ENCODE data around the gene ZNRF3.

The ZNRF3 gene

GRCh38 chr22:29043906-29044575 is 160.7 kb downstream of the ZNRF3 start:
- Mint-ChIP-seq H3K9me3 (no peaks in the 10 kb centered on the region), H3K27me3 (peaks cover 8% of the 10 kb centered on the region), H3K4me3 (no peak overlapping the region), H3K36me3 (no peaks in the 10 kb centered on the region), H3K27ac (no peak overlapping the region), H3K4me1 (no peaks in the 10 kb centered on the region)
- no peak for ATAC-seq

DNA sequence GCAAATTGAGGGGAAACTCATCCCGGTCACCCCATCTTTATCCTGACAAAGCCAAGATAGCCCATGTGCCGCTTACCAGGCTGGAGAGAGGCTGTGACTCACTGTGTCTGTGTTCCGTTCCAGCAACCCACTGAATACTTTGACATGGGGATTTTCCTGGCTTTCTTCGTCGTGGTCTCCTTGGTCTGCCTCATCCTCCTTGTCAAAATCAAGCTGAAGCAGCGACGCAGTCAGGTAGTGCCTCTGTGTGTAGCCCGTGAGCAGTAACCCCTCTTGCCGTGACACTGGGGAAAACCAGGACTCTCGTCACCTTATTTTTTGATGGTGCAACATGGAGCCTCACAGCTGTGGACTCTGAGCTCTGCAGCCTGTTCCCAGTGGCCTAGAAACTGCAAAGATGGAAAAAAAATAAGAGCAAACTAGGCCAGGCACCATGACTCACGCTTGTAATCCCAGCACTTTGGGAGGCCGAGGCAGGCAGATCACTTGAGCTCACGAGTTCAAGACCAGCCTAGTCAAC is 161.3 kb downstream of the ZNRF3 start:
- H3K4me3 Mint-ChIP-seq: no peak overlapping the region
- no peaks in the 10 kb centered on the region for H3K9me3 Mint-ChIP-seq
- no peaks in the 10 kb centered on the region for H3K4me1 Mint-ChIP-seq
- ATAC-seq: no peak
- no peak overlapping the region for H3K27ac Mint-ChIP-seq
- H3K36me3 Mint-ChIP-seq: peaks cover 4% of the 10 kb centered on the region
- peaks cover 8% of the 10 kb centered on the region for H3K27me3 Mint-ChIP-seq

DNA sequence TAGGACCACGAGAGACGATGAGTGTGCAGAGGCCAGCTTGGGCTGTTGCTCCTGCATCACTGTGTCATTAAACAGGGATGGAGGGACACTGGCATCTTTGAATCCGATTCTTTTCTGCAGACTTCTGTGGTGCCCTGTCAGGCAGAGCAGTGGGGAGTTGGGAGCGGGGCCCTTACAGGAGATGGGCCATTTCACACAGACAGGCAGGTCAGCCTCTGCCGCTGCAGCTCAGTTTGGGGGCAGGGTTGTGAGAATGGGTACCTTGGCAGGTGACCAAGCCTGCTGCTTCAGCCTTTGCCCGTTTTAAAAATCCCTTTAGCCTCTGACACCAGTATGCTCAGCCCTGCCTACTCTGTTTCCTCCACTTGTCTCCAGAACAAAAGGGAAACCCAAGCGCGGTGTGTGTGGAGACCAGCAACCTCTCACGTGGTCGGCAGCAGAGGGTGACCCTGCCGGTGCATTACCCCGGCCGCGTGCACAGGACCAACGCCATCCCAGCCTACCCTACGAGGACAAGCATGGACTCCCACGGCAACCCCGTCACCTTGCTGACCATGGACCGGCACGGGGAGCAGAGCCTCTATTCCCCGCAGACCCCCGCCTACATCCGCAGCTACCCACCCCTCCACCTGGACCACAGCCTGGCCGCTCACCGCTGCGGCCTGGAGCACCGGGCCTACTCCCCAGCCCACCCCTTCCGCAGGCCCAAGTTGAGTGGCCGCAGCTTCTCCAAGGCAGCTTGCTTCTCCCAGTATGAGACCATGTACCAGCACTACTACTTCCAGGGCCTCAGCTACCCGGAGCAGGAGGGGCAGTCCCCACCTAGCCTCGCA is 165.7 kb downstream of the ZNRF3 start:
- H3K4me3 Mint-ChIP-seq: no peak overlapping the region
- peaks cover 5% of the 10 kb centered on the region for H3K36me3 Mint-ChIP-seq
- H3K27ac Mint-ChIP-seq: no peak overlapping the region
- no peaks in the 10 kb centered on the region for H3K4me1 Mint-ChIP-seq
- H3K9me3 Mint-ChIP-seq: no peaks in the 10 kb centered on the region
- ATAC-seq: no peak
- H3K27me3 Mint-ChIP-seq: no peaks in the 10 kb centered on the region

DNA sequence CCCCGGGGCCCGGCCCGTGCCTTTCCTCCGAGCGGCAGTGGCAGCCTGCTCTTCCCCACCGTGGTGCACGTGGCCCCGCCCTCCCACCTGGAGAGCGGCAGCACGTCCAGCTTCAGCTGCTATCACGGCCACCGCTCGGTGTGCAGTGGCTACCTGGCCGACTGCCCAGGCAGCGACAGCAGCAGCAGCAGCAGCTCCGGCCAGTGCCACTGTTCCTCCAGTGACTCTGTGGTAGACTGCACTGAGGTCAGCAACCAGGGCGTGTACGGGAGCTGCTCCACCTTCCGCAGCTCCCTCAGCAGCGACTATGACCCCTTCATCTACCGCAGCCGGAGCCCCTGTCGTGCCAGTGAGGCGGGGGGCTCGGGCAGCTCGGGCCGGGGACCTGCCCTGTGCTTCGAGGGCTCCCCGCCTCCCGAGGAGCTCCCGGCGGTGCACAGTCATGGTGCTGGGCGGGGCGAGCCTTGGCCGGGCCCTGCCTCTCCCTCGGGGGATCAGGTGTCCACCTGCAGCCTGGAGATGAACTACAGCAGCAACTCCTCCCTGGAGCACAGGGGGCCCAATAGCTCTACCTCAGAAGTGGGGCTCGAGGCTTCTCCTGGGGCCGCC is 166.4 kb downstream of the ZNRF3 start:
- no peaks in the 10 kb centered on the region for H3K4me1 Mint-ChIP-seq
- H3K4me3 Mint-ChIP-seq: no peak overlapping the region
- H3K9me3 Mint-ChIP-seq: no peaks in the 10 kb centered on the region
- no peak overlapping the region for H3K27ac Mint-ChIP-seq
- H3K36me3 Mint-ChIP-seq: peaks cover 5% of the 10 kb centered on the region
- H3K27me3 Mint-ChIP-seq: no peaks in the 10 kb centered on the region
- no peak for ATAC-seq

- no peak for ATAC-seq
Measured at GRCh38 chr22:29050457-29050856, 167.1 kb downstream of the ZNRF3 start.

GRCh38 chr22:29053048-29053702 is 169.8 kb downstream of the ZNRF3 start:
- Mint-ChIP-seq H3K4me1 (no peaks in the 10 kb centered on the region), H3K9me3 (no peaks in the 10 kb centered on the region), H3K27me3 (no peaks in the 10 kb centered on the region), H3K36me3 (peaks cover 5% of the 10 kb centered on the region), H3K4me3 (no peak overlapping the region), H3K27ac (no peak overlapping the region)
- no peak for ATAC-seq

More at GRCh38 chr22:29050457-29050856, 167.1 kb downstream of the ZNRF3 start:
- Mint-ChIP-seq H3K4me1 (no peaks in the 10 kb centered on the region), H3K9me3 (no peaks in the 10 kb centered on the region), H3K36me3 (peaks cover 5% of the 10 kb centered on the region), H3K27me3 (no peaks in the 10 kb centered on the region), H3K27ac (no peak overlapping the region), H3K4me3 (no peak overlapping the region)

DNA sequence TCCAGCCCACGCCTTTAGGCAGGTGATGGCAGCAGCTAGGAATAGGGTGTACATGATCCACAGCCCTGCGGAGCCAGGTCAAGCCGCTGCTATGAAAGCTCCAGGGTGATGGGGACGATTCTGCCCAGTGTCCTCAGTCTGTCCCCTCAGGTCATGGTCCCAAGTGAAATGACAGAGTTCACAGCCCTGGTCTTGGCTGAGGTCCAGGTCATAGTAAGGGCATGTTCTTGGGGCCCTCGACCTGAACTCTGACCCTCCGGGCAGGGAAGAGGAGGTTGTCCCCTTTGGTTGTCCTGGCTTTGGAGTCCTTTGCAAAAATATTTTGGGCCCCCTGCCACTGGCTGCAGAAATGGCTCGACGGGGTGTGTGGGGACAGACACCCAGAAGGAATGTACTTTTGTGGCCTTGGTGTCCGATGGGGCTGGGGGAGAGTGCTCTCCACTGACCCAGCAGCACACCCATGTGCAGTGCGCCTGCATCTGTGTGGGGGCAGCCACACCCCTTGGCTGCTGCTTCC is 170.9 kb downstream of the ZNRF3 start:
- peaks cover 5% of the 10 kb centered on the region for H3K36me3 Mint-ChIP-seq
- H3K9me3 Mint-ChIP-seq: no peaks in the 10 kb centered on the region
- H3K4me1 Mint-ChIP-seq: no peaks in the 10 kb centered on the region
- peak; percentile 10 for ATAC-seq
- H3K27me3 Mint-ChIP-seq: peaks cover under 1% of the 10 kb centered on the region
- no peak overlapping the region for H3K27ac Mint-ChIP-seq
- H3K4me3 Mint-ChIP-seq: no peak overlapping the region

GRCh38 chr22:29055192-29055830 is 171.9 kb downstream of the ZNRF3 start:
- no peak for ATAC-seq
- peaks cover 10% of the 10 kb centered on the region for H3K27me3 Mint-ChIP-seq
- no peaks in the 10 kb centered on the region for H3K4me1 Mint-ChIP-seq
- no peaks in the 10 kb centered on the region for H3K9me3 Mint-ChIP-seq
- no peak overlapping the region for H3K4me3 Mint-ChIP-seq
- no peak overlapping the region for H3K27ac Mint-ChIP-seq
- no peaks in the 10 kb centered on the region for H3K36me3 Mint-ChIP-seq

GRCh38 chr22:29056472-29056871 is 173.1 kb downstream of the ZNRF3 start:
- no peaks in the 10 kb centered on the region for H3K4me1 Mint-ChIP-seq
- H3K9me3 Mint-ChIP-seq: no peaks in the 10 kb centered on the region
- no peak for ATAC-seq
- no peaks in the 10 kb centered on the region for H3K36me3 Mint-ChIP-seq
- no peak overlapping the region for H3K4me3 Mint-ChIP-seq
- H3K27ac Mint-ChIP-seq: no peak overlapping the region
- H3K27me3 Mint-ChIP-seq: peaks cover 22% of the 10 kb centered on the region

GRCh38 chr22:29060251-29060869 is 177.0 kb downstream of the ZNRF3 start:
- Mint-ChIP-seq H3K36me3 (no peaks in the 10 kb centered on the region), H3K9me3 (no peaks in the 10 kb centered on the region), H3K27ac (no peak overlapping the region), H3K4me3 (no peak overlapping the region), H3K4me1 (no peaks in the 10 kb centered on the region), H3K27me3 (peaks cover 56% of the 10 kb centered on the region)
- ATAC-seq: no peak

GRCh38 chr22:29060931-29061330 is 177.6 kb downstream of the ZNRF3 start:
- H3K36me3 Mint-ChIP-seq: no peaks in the 10 kb centered on the region

DNA sequence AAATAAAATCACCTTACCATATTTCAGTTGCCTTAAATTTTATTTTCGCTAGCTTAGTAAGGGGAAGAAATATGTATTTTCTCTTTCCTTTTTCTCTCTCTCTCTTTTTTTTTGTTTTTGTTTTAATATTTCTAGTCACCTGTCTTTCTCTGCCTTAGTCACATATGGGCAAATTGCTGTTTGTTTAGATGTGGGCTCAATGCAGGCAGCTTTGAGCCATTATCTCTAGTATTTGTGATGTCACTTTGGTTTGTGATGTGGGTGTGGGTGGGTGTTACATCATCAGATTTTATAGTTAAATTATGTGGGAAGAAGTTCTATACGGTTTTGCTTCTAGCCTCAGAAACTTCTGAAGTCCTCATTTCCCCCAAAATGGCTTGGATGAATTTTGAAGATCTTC is 178.4 kb downstream of the ZNRF3 start, which contains the start of gene C22orf31:
TSS of gene C22orf31 (minus strand) at position 59 of the 400 bp plus-strand sequence. CDS start at position 20, 39 bp downstream.
- peaks cover 70% of the 10 kb centered on the region for H3K27me3 Mint-ChIP-seq
- H3K4me1 Mint-ChIP-seq: peaks cover 7% of the 10 kb centered on the region
- H3K9me3 Mint-ChIP-seq: no peaks in the 10 kb centered on the region
- no peak for ATAC-seq
- no peak within 1 kb of the TSS for H3K4me3 Mint-ChIP-seq
- no peaks in the 10 kb centered on the region for H3K36me3 Mint-ChIP-seq
- H3K27ac Mint-ChIP-seq: no peak within 1 kb of the TSS

More at GRCh38 chr22:29060931-29061330, 177.6 kb downstream of the ZNRF3 start:
- H3K27me3 Mint-ChIP-seq: peaks cover 61% of the 10 kb centered on the region
- no peak for ATAC-seq
- H3K4me1 Mint-ChIP-seq: peaks cover 4% of the 10 kb centered on the region
- H3K4me3 Mint-ChIP-seq: no peak overlapping the region
- H3K9me3 Mint-ChIP-seq: no peaks in the 10 kb centered on the region
- no peak overlapping the region for H3K27ac Mint-ChIP-seq

- no peak for ATAC-seq
- Mint-ChIP-seq H3K4me1 (peaks cover 7% of the 10 kb centered on the region), H3K4me3 (no peak overlapping the region), H3K27ac (no peak overlapping the region), H3K36me3 (no peaks in the 10 kb centered on the region), H3K9me3 (no peaks in the 10 kb centered on the region), H3K27me3 (peaks cover 76% of the 10 kb centered on the region)
Measured at GRCh38 chr22:29062286-29062821, 179.0 kb downstream of the ZNRF3 start.

Data from stimulated activated memory B cell treated with anti-CD40 and anti-IgM and Interleukin-4, amounts not matched to agents 10 μg/mL and 1 μg/mL and 100 μg/mL, for 72 hours (primary cell).